HCT116 (cell line): ENCODE measurements around the gene C11orf91. TPM values are rescaled to one million over a fixed set of nuclear protein-coding genes. Genes with fewer than 3 reads are reported as not detected.

Experiments
- ATAC-seq: fragments of 200-7000 bp; cut with Tn5 transposase; 2 replicates; pipeline ENCODE4 v1.9.1; 2020; ENCODE audit warnings: mild to moderate bottlenecking, moderate library complexity
- BruUV-seq: library from RNA; stranded (reverse); fragments of 400-500 nt; replicated peaks from 2 replicates; lab custom pipeline; 2021; lab: Mats Ljungman, UMichigan
- CTCF ChIA-PET: fragments of 300-600 bp; sonication (Branson Sonifier 250); formaldehyde crosslinking; loops from one replicate; lab custom pipeline; 2021; ENCODE audit warnings: antibody characterized with exemption; lab: Charles Lee
- POLR2A ChIA-PET: fragments of 300-600, 350-600 bp; sonication (Branson Sonifier 250); formaldehyde crosslinking; loops from one replicate; lab custom pipeline; 2021; ENCODE audit warnings: antibody characterized with exemption; lab: Charles Lee
- RAD21 ChIA-PET, 2 experiments: fragments of 300-600 bp; sonication (Branson Sonifier 250); formaldehyde crosslinking; loops; one replicate each; lab custom pipeline; 2023; ENCODE audit warnings: low total read pairs in 2 of 2; ENCODE audit not compliant: uncharacterized antibody in 2 of 2, unreplicated experiment in 2 of 2, low non-redundant PET in 1 of 2; lab: Charles Lee
- DNase-seq: peaks from one replicate; pipeline ENCODE4 v3.0.0-alpha.2; 2010; ENCODE audit warnings: low read depth, low spot score
- H2AFZ ChIP-seq: fragments of 200-600 bp; shearing (Covaris generic), sonication (generic); 2 replicates; pipeline ENCODE4 v1.6.1; 2017; ENCODE audit warnings: low read depth, mixed run types, mixed read lengths, antibody characterized with exemption, low read length; ENCODE audit not compliant: poor library complexity, severe bottlenecking
- H3K27ac ChIP-seq: 2 replicates; pipeline ENCODE4 v1.5.1; 2012; ENCODE audit warnings: low read depth, low read length
- H3K27me3 ChIP-seq: fragments of 200-600 bp; sonication (generic); 2 replicates; pipeline ENCODE4 v1.6.1; 2016; ENCODE audit warnings: mixed run types, low read length, mixed read lengths; ENCODE audit not compliant: insufficient read depth
- H3K36me3 ChIP-seq, 2 experiments: fragments of 200-500 bp in 1 of 2; fragments of 200-600 bp in 1 of 2; sonication (Bioruptor generic) in 1 of 2; sonication (generic) in 1 of 2; 2 replicates each; pipeline versions ENCODE4 v1.5.1 to v1.6.1; 2014 to 2016; ENCODE audit warnings: low read length in 2 of 2, inconsistent platforms in 1 of 2, mixed read lengths in 1 of 2, mixed run types in 1 of 2; ENCODE audit not compliant: insufficient read depth in 2 of 2, control insufficient read depth in 1 of 2
- H3K4me1 ChIP-seq, 2 experiments: fragments of 200-600 bp in 1 of 2; sonication (generic) in 1 of 2; 2 replicates each; pipeline versions ENCODE4 v1.5.1 to v1.6.1; 2012 to 2017; ENCODE audit warnings: low read length in 2 of 2, inconsistent platforms in 1 of 2, mild to moderate bottlenecking in 1 of 2, mixed read lengths in 1 of 2, mixed run types in 1 of 2, moderate library complexity in 1 of 2; ENCODE audit not compliant: insufficient read depth in 2 of 2, control insufficient read depth in 1 of 2
- H3K4me2 ChIP-seq: fragments of 200-600 bp; sonication (generic); 2 replicates; pipeline ENCODE4 v1.6.1; 2017; ENCODE audit warnings: mixed run types, low read length, mixed read lengths
- H3K4me3 ChIP-seq, 2 experiments: fragments of 200-600 bp in 1 of 2; sonication (generic) in 1 of 2; replicated peaks in 1 of 2; 2 replicates each; pipeline ENCODE4 v1.5.1; 2011 to 2016; ENCODE audit warnings: low read length in 2 of 2, control low read depth in 1 of 2, low read depth in 1 of 2, mild to moderate bottlenecking in 1 of 2, mixed read lengths in 1 of 2, mixed run types in 1 of 2
- H3K79me2 ChIP-seq: fragments of 200-600 bp; sonication (generic); 2 replicates; pipeline ENCODE4 v1.6.1; 2017; ENCODE audit warnings: mild to moderate bottlenecking, mixed run types, low read length, moderate library complexity, mixed read lengths; ENCODE audit not compliant: insufficient read depth
- H3K9ac ChIP-seq: fragments of 200-600 bp; sonication (generic); 2 replicates; pipeline ENCODE4 v1.6.1; 2016; ENCODE audit warnings: low read length, mixed read lengths
- H3K9me2 ChIP-seq: fragments of 200-600 bp; sonication (generic), shearing (Covaris generic); 2 replicates; pipeline ENCODE4 v1.6.1; 2017; ENCODE audit warnings: mixed run types, mild to moderate bottlenecking, moderate library complexity; ENCODE audit not compliant: insufficient read depth
- H3K9me3 ChIP-seq, 2 experiments: fragments of 200-500 bp in 1 of 2; fragments of 200-600 bp in 1 of 2; sonication (Bioruptor generic) in 1 of 2; sonication (generic) in 1 of 2; 2 replicates each; pipeline ENCODE4 v1.6.1; 2014 to 2017; ENCODE audit warnings: low read length in 2 of 2, mixed read lengths in 2 of 2, inconsistent platforms in 1 of 2, low read depth in 1 of 2, mild to moderate bottlenecking in 1 of 2, mixed run types in 1 of 2, moderate library complexity in 1 of 2; ENCODE audit not compliant: control insufficient read depth in 1 of 2, insufficient read depth in 1 of 2
- H4K20me1 ChIP-seq: fragments of 200-600 bp; sonication (generic), shearing (Covaris generic); 2 replicates; pipeline ENCODE4 v1.6.1; 2017; ENCODE audit warnings: mixed run types, mild to moderate bottlenecking, moderate library complexity; ENCODE audit not compliant: insufficient read depth
- CBX3 ChIP-seq: IDR thresholded peaks from 2 replicates; pipeline ENCODE4 v1.6.1; 2012; ENCODE audit warnings: low read depth
- CEBPB ChIP-seq: IDR thresholded peaks from 2 replicates; pipeline ENCODE4 v1.6.1; 2012; ENCODE audit warnings: low read depth
- EGR1 ChIP-seq: IDR thresholded peaks from 2 replicates; pipeline ENCODE4 v1.6.1; 2012; ENCODE audit warnings: low read depth
- EZH2 ChIP-seq: fragments of 200-600 bp; sonication (generic); IDR thresholded peaks from 2 replicates; pipeline ENCODE4 v1.6.1; 2017; ENCODE audit warnings: antibody characterized with exemption, mixed run types
- EZH2phosphoT487 ChIP-seq: fragments of 200-600 bp; IDR thresholded peaks from 2 replicates; pipeline ENCODE4 v1.6.1; 2018; ENCODE audit warnings: antibody characterized with exemption, borderline replicate concordance
- FOSL1 ChIP-seq: IDR thresholded peaks from 2 replicates; pipeline ENCODE4 v1.6.1; 2012; ENCODE audit warnings: low read depth
- JUND ChIP-seq: IDR thresholded peaks from 2 replicates; pipeline ENCODE4 v1.6.1; 2012
- POLR2A ChIP-seq: IDR thresholded peaks from 2 replicates; pipeline ENCODE4 v1.7.0; 2011; ENCODE audit warnings: borderline replicate concordance; ENCODE audit not compliant: insufficient read depth, insufficient read length; ENCODE audit errors: extremely low read depth
- POLR2AphosphoS5 ChIP-seq: IDR thresholded peaks from 2 replicates; pipeline ENCODE4 v1.6.1; 2011; ENCODE audit warnings: mild to moderate bottlenecking, low read depth, low read length, moderate library complexity
- SIN3A ChIP-seq: IDR thresholded peaks from 2 replicates; pipeline ENCODE4 v1.6.1; 2012; ENCODE audit warnings: low read depth
- SP1 ChIP-seq: IDR thresholded peaks from 2 replicates; pipeline ENCODE4 v1.6.1; 2012; ENCODE audit warnings: low read depth
- SRF ChIP-seq: IDR thresholded peaks from 2 replicates; pipeline ENCODE4 v1.6.1; 2012; ENCODE audit warnings: low read depth
- YY1 ChIP-seq: IDR thresholded peaks from 2 replicates; pipeline ENCODE4 v1.6.1; 2011; ENCODE audit warnings: low read length, low read depth, moderate library complexity, mild to moderate bottlenecking; ENCODE audit not compliant: insufficient replicate concordance; ENCODE audit errors: extremely low read depth
- ZFX ChIP-seq: fragments of 450-650 bp; IDR thresholded peaks from 2 replicates; pipeline ENCODE4 v1.6.1; 2017
- ZNF274 ChIP-seq: fragments of 200-500 bp; sonication (Bioruptor generic); IDR thresholded peaks from 2 replicates; pipeline ENCODE4 v1.6.1; 2014; ENCODE audit warnings: mild to moderate bottlenecking, low read depth, low read length, inconsistent platforms
- intact Hi-C: fragments of 100-400 bp; cut with micrococcal nuclease; formaldehyde crosslinking; loops from 2 replicates; pipeline ENCODE4 v1.10.0; 2022
- total RNA-seq: library from RNA; stranded (reverse); gene quantifications from one replicate; pipeline ENCODE4 v1.2.1, GENCODE V29; 2021; ENCODE audit not compliant: unreplicated experiment
- TF ChIP-seq, protein P1 (sequence below), 3 experiments: fragments of 200-600 bp in 1 of 3; sonication (generic) in 1 of 3; IDR thresholded peaks in 2 of 3; conservative IDR thresholded peaks in 1 of 3; 2 replicates each; pipeline ENCODE4 v1.5.1; 2012 to 2017; ENCODE audit warnings: low read depth in 2 of 3, low read length in 2 of 3, antibody characterized with exemption in 1 of 3, borderline replicate concordance in 1 of 3, control low read depth in 1 of 3, mild to moderate bottlenecking in 1 of 3, mixed read lengths in 1 of 3, mixed run types in 1 of 3, moderate library complexity in 1 of 3; ENCODE audit not compliant: insufficient read depth in 1 of 3
- TF ChIP-seq, protein P2 (sequence below): IDR thresholded peaks from 2 replicates; pipeline ENCODE4 v1.6.1; 2012; ENCODE audit warnings: low read depth
- TF ChIP-seq, protein P3 (sequence below): IDR thresholded peaks from 2 replicates; pipeline ENCODE4 v1.6.1; 2012
- TF ChIP-seq, protein P4 (sequence below): IDR thresholded peaks from 2 replicates; pipeline ENCODE4 v1.6.1; 2011; ENCODE audit warnings: mild to moderate bottlenecking, low read length, moderate library complexity; ENCODE audit not compliant: insufficient replicate concordance; ENCODE audit errors: extremely low read depth

Gene C11orf91
- total RNA-seq, 1 experiment from 2014 or later = 0.54 TPM

DNA sequence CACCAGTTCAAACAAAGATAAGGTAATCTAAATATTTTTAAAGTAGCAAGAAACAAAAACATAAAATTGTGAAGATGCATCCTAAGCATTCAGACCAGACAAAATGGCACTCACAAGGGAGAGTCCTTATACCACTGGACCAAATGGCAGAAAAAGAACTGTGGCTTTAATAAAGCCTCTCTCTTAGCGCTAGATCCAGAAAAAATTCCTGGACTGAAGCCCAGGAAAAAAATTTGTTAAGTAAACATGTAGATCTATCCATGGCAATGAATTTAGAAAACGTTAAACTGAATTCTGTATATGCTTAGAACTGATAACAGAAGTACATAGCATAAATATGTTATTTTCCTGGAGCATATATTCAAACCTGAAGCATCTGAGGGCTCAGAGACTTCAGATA lies 47.4 kb upstream of the C11orf91 start:
- Histone ChIP-seq H3K36me3 (peaks cover 5 to 6% of the 10 kb centered on the region in 2 experiments; a peak in 2 of 4 replicates), H3K27ac (no peak overlapping the region), H3K9me3 (no peaks in the 10 kb centered on the region), H4K20me1 (no peaks in the 10 kb centered on the region), H3K79me2 (no peaks in the 10 kb centered on the region), H3K27me3 (no peaks in the 10 kb centered on the region), H3K4me2 (no peak overlapping the region), H3K4me3 (no peak overlapping the region), H3K9ac (no peak overlapping the region), H3K9me2 (no peaks in the 10 kb centered on the region), H3K4me1 (no peaks in the 10 kb centered on the region), H2AFZ (no peak overlapping the region)
- BruUV-seq = no TSS peak
- ChIA-PET CTCF (no interaction called here), POLR2A (no interaction called here), RAD21 (no interaction called here)
- intact Hi-C loops = no loop called here
- ATAC-seq = no peak
- no peak for TF ChIP-seq ZFX
- no peak for TF ChIP-seq YY1
- no peak for TF ChIP-seq FOSL1
- TF ChIP-seq SRF = no peak
- TF ChIP-seq JUND = no peak
- TF ChIP-seq CEBPB = no peak
- TF ChIP-seq EZH2 = no peak
- TF ChIP-seq, protein P1, sequence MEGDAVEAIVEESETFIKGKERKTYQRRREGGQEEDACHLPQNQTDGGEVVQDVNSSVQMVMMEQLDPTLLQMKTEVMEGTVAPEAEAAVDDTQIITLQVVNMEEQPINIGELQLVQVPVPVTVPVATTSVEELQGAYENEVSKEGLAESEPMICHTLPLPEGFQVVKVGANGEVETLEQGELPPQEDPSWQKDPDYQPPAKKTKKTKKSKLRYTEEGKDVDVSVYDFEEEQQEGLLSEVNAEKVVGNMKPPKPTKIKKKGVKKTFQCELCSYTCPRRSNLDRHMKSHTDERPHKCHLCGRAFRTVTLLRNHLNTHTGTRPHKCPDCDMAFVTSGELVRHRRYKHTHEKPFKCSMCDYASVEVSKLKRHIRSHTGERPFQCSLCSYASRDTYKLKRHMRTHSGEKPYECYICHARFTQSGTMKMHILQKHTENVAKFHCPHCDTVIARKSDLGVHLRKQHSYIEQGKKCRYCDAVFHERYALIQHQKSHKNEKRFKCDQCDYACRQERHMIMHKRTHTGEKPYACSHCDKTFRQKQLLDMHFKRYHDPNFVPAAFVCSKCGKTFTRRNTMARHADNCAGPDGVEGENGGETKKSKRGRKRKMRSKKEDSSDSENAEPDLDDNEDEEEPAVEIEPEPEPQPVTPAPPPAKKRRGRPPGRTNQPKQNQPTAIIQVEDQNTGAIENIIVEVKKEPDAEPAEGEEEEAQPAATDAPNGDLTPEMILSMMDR (IDR thresholded peaks at IDR 0.05 in 2 of 3, conservative IDR thresholded peaks at IDR 0.05 in 1 of 3; ENCODE audit: borderline replicate concordance in 1 of 3, insufficient read depth in 1 of 3, low read depth in 2 of 3, low read length in 2 of 3) = no peak
- TF ChIP-seq SIN3A = no peak
- TF ChIP-seq, protein P2, sequence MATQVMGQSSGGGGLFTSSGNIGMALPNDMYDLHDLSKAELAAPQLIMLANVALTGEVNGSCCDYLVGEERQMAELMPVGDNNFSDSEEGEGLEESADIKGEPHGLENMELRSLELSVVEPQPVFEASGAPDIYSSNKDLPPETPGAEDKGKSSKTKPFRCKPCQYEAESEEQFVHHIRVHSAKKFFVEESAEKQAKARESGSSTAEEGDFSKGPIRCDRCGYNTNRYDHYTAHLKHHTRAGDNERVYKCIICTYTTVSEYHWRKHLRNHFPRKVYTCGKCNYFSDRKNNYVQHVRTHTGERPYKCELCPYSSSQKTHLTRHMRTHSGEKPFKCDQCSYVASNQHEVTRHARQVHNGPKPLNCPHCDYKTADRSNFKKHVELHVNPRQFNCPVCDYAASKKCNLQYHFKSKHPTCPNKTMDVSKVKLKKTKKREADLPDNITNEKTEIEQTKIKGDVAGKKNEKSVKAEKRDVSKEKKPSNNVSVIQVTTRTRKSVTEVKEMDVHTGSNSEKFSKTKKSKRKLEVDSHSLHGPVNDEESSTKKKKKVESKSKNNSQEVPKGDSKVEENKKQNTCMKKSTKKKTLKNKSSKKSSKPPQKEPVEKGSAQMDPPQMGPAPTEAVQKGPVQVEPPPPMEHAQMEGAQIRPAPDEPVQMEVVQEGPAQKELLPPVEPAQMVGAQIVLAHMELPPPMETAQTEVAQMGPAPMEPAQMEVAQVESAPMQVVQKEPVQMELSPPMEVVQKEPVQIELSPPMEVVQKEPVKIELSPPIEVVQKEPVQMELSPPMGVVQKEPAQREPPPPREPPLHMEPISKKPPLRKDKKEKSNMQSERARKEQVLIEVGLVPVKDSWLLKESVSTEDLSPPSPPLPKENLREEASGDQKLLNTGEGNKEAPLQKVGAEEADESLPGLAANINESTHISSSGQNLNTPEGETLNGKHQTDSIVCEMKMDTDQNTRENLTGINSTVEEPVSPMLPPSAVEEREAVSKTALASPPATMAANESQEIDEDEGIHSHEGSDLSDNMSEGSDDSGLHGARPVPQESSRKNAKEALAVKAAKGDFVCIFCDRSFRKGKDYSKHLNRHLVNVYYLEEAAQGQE = no peak
- TF ChIP-seq EZH2phosphoT487 = no peak
- no peak for TF ChIP-seq POLR2A
- TF ChIP-seq EGR1 = no peak
- no peak for TF ChIP-seq SP1
- TF ChIP-seq POLR2AphosphoS5 = no peak
- TF ChIP-seq, protein P3, sequence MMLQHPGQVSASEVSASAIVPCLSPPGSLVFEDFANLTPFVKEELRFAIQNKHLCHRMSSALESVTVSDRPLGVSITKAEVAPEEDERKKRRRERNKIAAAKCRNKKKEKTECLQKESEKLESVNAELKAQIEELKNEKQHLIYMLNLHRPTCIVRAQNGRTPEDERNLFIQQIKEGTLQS = no peak
- TF ChIP-seq CBX3 = no peak
- TF ChIP-seq ZNF274 = no peak
- TF ChIP-seq, protein P4, sequence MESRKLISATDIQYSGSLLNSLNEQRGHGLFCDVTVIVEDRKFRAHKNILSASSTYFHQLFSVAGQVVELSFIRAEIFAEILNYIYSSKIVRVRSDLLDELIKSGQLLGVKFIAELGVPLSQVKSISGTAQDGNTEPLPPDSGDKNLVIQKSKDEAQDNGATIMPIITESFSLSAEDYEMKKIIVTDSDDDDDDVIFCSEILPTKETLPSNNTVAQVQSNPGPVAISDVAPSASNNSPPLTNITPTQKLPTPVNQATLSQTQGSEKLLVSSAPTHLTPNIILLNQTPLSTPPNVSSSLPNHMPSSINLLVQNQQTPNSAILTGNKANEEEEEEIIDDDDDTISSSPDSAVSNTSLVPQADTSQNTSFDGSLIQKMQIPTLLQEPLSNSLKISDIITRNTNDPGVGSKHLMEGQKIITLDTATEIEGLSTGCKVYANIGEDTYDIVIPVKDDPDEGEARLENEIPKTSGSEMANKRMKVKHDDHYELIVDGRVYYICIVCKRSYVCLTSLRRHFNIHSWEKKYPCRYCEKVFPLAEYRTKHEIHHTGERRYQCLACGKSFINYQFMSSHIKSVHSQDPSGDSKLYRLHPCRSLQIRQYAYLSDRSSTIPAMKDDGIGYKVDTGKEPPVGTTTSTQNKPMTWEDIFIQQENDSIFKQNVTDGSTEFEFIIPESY = no peak
- DNase-seq = no peak
